ENCODE results near the gene CAST.

DNA sequence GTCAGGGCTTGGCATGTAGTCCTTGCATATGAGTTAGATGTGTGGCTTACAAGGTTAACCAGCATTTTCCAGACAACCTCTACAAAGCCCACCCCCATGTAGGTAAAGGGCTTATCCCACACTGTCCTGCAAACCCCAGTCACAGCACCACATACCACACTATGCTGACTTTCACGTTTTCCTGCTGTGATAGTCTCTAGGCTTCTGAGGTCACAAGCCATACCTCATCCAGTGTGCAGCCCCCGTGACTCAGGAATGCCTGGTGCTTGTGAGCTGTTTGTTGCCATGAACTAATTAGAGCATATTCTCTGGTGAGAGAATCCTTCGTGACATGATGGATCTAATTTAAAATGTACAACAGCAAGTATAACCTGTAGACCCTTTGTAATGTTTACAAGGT is 94.8 kb downstream of the CAST start:
- no peak for TF ChIP-seq CTCF (conservative IDR thresholded peaks at IDR 0.05; ENCODE audit: low read length)
- TF ChIP-seq EZH2phosphoT487 (IDR thresholded peaks at IDR 0.05; ENCODE audit: borderline replicate concordance, low read depth, low read length): no peak

Measured in OCI-LY7 (cell line).